Stimulated activated CD4-positive, alpha-beta T cell treated with anti-CD3 and anti-CD28 coated beads, Interleukin-1b, Interleukin-23, amount 100 ng/mL, for 1 hour (primary cell): ENCODE data around the gene MT1B.
"Not testable (repeated sequence)": the region's sequence is repeated elsewhere in the genome, so short reads cannot be mapped to it uniquely, and the experiment has no call there.

Source experiments
- DNase-seq, 2 donors: peaks; one replicate each; pipeline ENCODE4 v3.0.0-alpha.2; 2020; ENCODE audit warnings: low read depth in 2 of 2

MT1B gene

GRCh38 chr16:56620339-56620897, 31.3 kb upstream of the MT1B start:
- DNase-seq: no peak

DNA sequence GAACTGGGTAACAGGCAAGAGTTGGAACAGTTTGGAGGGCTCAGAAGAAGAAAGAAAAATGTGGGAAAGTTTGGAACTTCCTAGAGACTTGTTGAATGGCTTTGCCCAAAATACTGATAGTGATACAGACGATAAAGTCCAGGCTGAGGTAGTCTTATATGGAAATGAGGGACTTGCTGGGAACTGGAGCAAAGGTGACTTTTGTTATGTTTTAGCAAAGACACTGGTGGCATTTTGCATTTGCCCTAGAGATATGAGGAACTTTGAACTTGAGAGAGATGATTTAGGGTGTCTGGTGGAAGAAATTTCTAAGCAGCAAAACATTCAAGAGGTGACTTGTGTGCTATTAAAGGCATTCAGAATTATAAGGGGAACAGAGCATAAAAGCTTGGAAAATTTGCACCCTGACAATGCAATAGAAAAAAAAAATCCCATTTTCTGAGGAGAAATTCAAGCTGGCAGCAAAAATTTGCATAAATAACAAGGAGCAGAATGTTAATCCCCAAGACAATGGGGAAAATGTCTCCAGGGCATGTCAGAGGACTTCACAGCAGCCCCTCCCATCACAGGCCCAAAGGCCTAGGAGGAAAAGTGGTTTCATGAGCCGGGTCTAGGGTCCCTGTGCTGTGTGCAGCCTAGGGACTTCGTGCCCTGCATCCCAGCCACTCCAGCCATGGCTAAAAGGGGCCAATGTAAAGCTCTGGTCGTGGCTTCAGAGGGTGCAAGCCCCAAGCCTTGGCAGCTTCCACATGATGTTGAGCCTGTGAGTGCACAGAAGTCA, 29.8 kb upstream of the MT1B start:
- not testable (repeated sequence) for DNase-seq

DNA sequence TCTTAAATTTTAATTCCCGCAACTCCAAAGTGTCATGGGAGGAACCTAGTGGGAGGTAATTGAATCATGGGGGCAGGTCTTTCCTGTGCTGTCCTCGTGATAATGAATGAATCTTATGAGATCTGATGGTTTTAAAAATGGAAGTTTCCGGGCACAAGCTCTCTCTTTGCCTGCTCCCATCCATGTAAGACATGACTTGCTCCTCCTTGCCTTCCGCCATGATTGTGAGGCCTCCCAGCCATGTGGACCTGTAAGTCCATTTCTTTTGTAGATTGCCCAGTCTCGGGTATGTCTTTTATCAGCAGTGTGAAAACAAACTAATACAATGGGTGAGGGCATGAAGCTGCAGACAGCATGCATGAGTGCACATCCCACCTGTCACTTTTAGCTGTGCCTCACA, 28.5 kb upstream of the MT1B start:
- DNase-seq: not testable (repeated sequence)

DNA sequence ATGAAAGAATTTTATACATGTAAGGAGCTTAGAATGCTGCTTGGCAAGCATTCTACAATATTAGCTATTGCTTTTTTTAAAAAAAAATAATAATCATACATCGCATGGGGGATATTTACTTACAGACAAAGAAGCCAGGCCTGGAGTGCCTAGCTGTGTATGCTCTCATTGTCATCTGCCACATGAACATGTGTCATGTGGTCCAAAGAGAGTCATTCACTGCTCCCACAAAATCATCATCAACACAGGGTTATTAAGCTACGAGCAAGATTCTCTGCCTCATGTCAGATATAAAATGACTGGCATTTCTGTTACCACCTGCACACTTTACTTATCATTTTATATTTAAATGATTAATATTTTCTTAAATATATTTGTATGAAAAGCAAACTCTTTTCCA, 28.0 kb upstream of the MT1B start:
- no peak for DNase-seq

- peak in 1 of 2 donors; percentile 38 for DNase-seq
Observed at GRCh38 chr16:56625140-56625942, 26.3 kb upstream of the MT1B start, which contains the start of gene MT1E. Gene MT1E (plus strand): TSS chr16:56625781. CDS start chr16:56625852, 71 bp downstream.

DNA sequence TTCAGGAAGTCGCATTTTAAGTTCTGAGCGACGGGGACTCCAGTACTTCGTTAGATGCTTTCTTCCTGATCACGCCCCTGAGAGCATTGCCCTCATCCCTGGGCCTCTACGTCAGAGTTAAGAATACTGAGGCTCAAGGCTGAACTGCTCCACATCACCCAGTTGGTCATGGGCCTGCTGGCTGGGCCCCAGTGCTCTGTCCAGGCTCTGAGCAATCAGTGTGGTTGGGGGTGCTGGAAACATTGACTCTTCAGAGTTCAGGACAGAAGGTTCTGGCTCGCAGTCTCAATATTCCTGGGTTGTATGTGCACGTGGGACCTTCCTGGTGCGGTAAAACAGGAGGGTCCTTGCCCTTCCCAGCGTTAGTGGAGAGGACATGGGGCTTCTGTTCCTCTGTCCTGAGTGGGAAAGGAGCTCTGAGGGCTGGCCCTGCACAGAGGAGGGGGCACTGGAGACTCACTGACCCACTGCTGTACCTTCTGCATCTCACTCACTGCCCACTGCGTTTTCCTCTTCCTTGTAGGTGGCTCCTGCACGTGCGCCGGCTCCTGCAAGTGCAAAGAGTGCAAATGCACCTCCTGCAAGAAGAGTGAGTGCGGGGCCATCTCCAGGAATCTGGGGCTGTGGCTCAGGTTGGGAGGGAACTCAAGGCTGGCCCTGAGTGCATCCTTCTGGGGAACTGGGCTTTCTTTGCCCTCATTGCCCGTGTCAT, 25.6 kb upstream of the MT1B start:
- DNase-seq: no peak

- no peak for DNase-seq
Observed at GRCh38 chr16:56626685-56627084, 25.0 kb upstream of the MT1B start.

DNA sequence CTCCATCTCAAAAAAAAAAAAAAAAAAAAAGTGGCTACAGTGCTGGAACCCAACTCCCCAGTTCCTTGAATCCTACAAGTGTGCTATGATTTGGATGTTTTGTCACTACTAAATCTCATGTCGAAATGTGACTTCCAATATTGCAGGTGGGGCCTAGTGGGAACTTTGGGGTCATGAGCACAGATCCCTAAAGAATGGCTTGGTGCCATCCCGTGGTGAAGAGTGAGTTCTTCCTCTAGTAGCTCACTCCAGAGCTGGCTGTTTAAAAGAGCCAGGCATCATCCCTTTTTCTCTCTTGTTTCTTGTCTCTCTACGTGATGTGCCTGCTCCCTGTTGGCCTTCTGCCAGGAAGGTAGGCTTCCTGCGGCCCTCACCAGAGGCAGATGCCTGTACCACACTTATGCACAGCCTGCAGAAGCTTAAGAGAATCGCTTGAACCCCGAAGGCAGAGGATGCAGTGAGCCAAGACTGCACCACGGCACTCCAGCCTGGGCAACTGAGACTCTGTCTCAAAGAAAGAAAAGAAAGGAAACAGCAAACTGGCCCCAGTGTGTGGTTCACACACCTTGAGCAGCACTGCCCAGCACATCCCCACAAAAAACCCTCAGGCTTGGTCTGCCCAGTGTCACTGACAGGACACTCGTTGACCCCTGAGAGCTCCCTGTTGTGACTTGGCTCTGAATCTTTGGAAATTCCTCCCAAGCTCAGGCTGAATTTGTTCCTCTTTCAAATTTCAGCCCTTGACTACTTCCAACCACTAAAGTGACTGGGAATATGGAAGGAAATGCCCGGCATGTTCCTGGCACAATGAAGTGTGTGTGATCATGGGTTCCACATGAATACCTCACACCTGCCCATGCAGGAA, 23.0 kb upstream of the MT1B start:
- no peak for DNase-seq

- no peak for DNase-seq
Observed at GRCh38 chr16:56629531-56629930, 22.2 kb upstream of the MT1B start.

DNA sequence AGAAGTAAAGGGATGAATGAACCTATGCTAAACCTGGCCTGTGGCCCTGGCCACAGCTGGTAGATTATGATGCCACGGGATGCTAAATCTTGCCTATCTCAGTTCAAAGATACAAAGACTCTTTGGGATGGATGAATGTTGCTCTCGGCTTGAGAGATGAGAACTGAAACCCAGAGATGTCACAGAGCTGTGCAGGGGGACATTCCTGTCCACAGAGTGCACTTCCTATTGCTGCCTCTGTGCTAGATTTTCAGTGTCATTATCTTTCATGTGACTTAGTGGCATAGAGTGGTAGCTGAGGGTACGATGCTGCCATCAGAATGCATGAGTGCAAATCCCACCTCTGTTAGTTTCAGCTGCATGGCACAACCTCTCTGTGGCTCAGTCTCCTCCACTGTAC, 21.6 kb upstream of the MT1B start:
- no peak for DNase-seq

DNA sequence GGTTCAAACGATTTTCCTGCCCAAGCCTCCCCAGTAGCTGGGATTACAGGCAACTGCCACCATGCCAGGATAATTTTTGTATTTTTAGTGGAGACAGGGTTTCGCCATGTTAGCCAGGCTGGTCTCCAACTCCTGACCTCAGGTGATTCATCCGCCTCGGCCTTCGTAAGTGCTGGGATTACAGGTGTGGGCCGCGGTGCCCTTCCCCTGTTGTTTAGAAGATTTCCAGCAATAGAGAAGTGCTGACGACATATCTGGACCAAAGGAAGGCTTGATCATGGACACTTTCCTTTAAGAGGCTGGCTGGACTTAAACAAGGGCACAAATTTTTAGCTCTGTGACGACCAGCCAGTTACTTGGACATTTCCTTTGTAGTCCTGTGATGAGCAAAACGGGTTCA, 20.5 kb upstream of the MT1B start:
- no peak for DNase-seq

- DNase-seq: no peak
Observed at GRCh38 chr16:56631832-56632155, 19.9 kb upstream of the MT1B start.

- DNase-seq: no peak
Observed at GRCh38 chr16:56632156-56632847, 19.4 kb upstream of the MT1B start, which contains the start of gene MT1M. Gene MT1M (plus strand): TSS chr16:56632659. CDS start chr16:56632732, 73 bp downstream.

DNA sequence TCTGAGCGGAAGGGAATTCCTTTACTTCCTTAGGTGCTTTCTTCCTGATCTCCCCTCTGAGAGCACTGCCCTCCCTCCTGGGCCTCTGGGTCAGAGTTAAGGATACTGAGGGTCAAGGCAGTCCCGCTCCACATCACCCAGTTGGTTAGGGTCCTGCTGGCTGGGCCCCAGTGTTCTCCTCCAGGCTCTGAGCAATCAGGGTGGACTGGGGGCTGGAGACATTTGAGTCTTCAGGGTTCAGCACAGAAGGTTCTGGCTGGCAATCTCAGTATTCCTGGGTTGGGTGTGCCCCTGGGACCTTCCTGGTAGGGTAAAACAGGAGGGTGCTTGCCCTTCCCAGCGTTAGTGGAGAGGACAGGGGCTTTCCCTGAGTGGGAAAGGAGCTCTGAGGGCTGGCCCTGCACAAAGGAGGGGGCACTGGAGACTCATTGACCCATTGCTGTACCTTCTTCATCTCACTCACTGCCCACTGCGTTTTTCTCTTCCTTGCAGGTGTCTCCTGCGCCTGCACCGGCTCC, 18.8 kb upstream of the MT1B start:
- no peak for DNase-seq

DNA sequence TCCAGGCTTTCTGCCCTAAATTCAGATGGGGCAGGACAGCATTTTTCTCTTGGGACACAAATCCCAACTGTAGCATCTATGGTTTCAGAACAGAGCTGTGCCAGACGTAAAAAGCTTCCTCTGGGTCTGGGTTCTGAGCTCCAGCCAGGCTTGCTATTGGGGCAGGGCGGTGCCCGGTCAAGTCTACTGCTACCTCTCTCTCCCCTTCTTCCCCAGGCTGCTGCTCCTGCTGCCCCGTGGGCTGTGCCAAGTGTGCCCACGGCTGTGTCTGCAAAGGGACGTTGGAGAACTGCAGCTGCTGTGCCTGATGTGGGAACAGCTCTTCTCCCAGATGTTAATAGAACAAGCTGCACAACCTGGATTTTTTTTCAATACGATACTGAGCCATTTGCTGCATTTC, 18.2 kb upstream of the MT1B start:
- no peak for DNase-seq

- DNase-seq: no peak
Observed at GRCh38 chr16:56634715-56635440, 16.8 kb upstream of the MT1B start.

- DNase-seq: no peak
Observed at GRCh38 chr16:56635441-56635967, 16.2 kb upstream of the MT1B start.

- no peak for DNase-seq
Observed at GRCh38 chr16:56636616-56637413, 14.9 kb upstream of the MT1B start.
